ENCODE results near the gene SIGLEC7.

GRCh38 chr19:51120160-51120559 lies 21.9 kb upstream of the SIGLEC7 start:
- TF ChIP-seq MXI1 (conservative IDR thresholded peaks at IDR 0.05; ENCODE audit: poor library complexity, severe bottlenecking): no peak
- TF ChIP-seq, protein P1, sequence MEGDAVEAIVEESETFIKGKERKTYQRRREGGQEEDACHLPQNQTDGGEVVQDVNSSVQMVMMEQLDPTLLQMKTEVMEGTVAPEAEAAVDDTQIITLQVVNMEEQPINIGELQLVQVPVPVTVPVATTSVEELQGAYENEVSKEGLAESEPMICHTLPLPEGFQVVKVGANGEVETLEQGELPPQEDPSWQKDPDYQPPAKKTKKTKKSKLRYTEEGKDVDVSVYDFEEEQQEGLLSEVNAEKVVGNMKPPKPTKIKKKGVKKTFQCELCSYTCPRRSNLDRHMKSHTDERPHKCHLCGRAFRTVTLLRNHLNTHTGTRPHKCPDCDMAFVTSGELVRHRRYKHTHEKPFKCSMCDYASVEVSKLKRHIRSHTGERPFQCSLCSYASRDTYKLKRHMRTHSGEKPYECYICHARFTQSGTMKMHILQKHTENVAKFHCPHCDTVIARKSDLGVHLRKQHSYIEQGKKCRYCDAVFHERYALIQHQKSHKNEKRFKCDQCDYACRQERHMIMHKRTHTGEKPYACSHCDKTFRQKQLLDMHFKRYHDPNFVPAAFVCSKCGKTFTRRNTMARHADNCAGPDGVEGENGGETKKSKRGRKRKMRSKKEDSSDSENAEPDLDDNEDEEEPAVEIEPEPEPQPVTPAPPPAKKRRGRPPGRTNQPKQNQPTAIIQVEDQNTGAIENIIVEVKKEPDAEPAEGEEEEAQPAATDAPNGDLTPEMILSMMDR (IDR thresholded peaks at IDR 0.05; ENCODE audit: poor library complexity, severe bottlenecking): no peak

Data from neural cell (in vitro differentiated cells).